Ascending aorta (tissue), 2 donors: ENCODE measurements around the gene LDHB. TPM values are rescaled to one million over a fixed set of nuclear protein-coding genes. Genes with fewer than 3 reads are reported as not detected.
"Not testable (repeated sequence)": the region's sequence is repeated elsewhere in the genome, so short reads cannot be mapped to it uniquely, and the experiment has no call there.

Experiments used
- DNase-seq, 2 donors: peaks; one replicate each; pipeline ENCODE4 v3.0.0-alpha.2; 2019; ENCODE audit warnings: low spot score in 2 of 2
- H3K27ac ChIP-seq, 2 donors: fragments of 200-600 bp; sonication (generic); one replicate each; pipeline ENCODE4 v1.5.1; 2016 to 2017; ENCODE audit warnings: mild to moderate bottlenecking in 1 of 2
- H3K27me3 ChIP-seq: fragments of 200-600 bp; sonication (generic); one replicate; pipeline ENCODE4 v1.5.1; 2017
- H3K36me3 ChIP-seq, 2 donors: fragments of 200-600 bp; sonication (generic); one replicate each; pipeline ENCODE4 v1.5.1; 2016
- H3K4me1 ChIP-seq, 2 donors: fragments of 200-600 bp; sonication (generic); one replicate each; pipeline ENCODE4 v1.5.1; 2016 to 2017; ENCODE audit warnings: mild to moderate bottlenecking in 1 of 2
- H3K4me3 ChIP-seq, 2 donors: fragments of 200-600 bp; sonication (generic); one replicate each; pipeline ENCODE4 v1.5.1; 2016 to 2017; ENCODE audit warnings: mild to moderate bottlenecking in 1 of 2
- H3K9me3 ChIP-seq, 2 donors: fragments of 200-600 bp; sonication (generic); one replicate each; pipeline ENCODE4 v1.5.1; 2016
- CTCF ChIP-seq, 3 experiments: fragments of 200-600 bp in 2 of 3; fragments of 450-650 bp in 1 of 3; sonication (generic) in 2 of 3; IDR thresholded peaks; one replicate each; pipeline ENCODE4 v1.5.1; 2016 to 2019; ENCODE audit warnings: antibody characterized with exemption in 3 of 3, mild to moderate bottlenecking in 1 of 3, moderate library complexity in 1 of 3
- intact Hi-C: fragments of 100-400 bp; cut with DNase I; formaldehyde crosslinking; loops from one replicate; pipeline ENCODE4 v1.15.1; 2023
- total RNA-seq: library from RNA; depleted of rRNA; stranded (reverse); fragments of >200 nt; gene quantifications from one replicate; pipeline ENCODE4 v1.1.0, GENCODE V29; 2016

The LDHB gene
- total RNA-seq, 1 donor from 2014 or later, result 125 TPM

GRCh38 chr12:21647179-21647578 lies 10.5 kb downstream of the LDHB start:
- Histone ChIP-seq H3K4me1 (no peaks in the 10 kb centered on the region), H3K27me3 (no peaks in the 10 kb centered on the region), H3K4me3 (no peak overlapping the region), H3K27ac (no peak overlapping the region), H3K9me3 (no peaks in the 10 kb centered on the region), H3K36me3 (peaks cover 39 to 77% of the 10 kb centered on the region in 2 donors)
- intact Hi-C loops, result no loop called here
- no peak for TF ChIP-seq CTCF (IDR thresholded peaks at IDR 0.05)
- DNase-seq, result no peak

- H3K27ac ChIP-seq, H3K27me3 ChIP-seq, H3K9me3 ChIP-seq, intact Hi-C loops, H3K4me3 ChIP-seq, DNase-seq, H3K4me1 ChIP-seq: not testable (repeated sequence)
- peaks cover 47 to 75% of the 10 kb centered on the region in 2 donors for H3K36me3 ChIP-seq
Measured at GRCh38 chr12:21645041-21645500, 12.6 kb downstream of the LDHB start.

- no peak overlapping the region for H3K4me3 ChIP-seq
- H3K9me3 ChIP-seq, result no peaks in the 10 kb centered on the region
- intact Hi-C loops, result no loop called here
- TF ChIP-seq CTCF (IDR thresholded peaks at IDR 0.05), result no peak
- H3K27me3 ChIP-seq, result no peaks in the 10 kb centered on the region
- no peaks in the 10 kb centered on the region for H3K4me1 ChIP-seq
- peaks cover 47 to 75% of the 10 kb centered on the region in 2 donors for H3K36me3 ChIP-seq
- DNase-seq, result no peak
- no peak overlapping the region for H3K27ac ChIP-seq
Measured at GRCh38 chr12:21644516-21644915, 13.1 kb downstream of the LDHB start.

- Histone ChIP-seq H3K27me3 (no peaks in the 10 kb centered on the region), H3K9me3 (no peaks in the 10 kb centered on the region), H3K4me1 (no peaks in the 10 kb centered on the region), H3K27ac (no peak overlapping the region), H3K4me3 (no peak overlapping the region), H3K36me3 (peaks cover 47 to 70% of the 10 kb centered on the region in 2 donors)
- TF ChIP-seq CTCF (IDR thresholded peaks at IDR 0.05), result no peak
- intact Hi-C loops, result no loop called here
- DNase-seq, result no peak
Measured at GRCh38 chr12:21643758-21644157, 13.9 kb downstream of the LDHB start.

GRCh38 chr12:21642707-21643389 lies 14.8 kb downstream of the LDHB start:
- no peak for DNase-seq
- H3K9me3 ChIP-seq, result no peaks in the 10 kb centered on the region
- intact Hi-C loops, result no loop called here
- H3K27me3 ChIP-seq, result no peaks in the 10 kb centered on the region
- TF ChIP-seq CTCF (IDR thresholded peaks at IDR 0.05), result no peak
- H3K4me1 ChIP-seq, result no peaks in the 10 kb centered on the region
- peaks cover 43 to 65% of the 10 kb centered on the region in 2 donors for H3K36me3 ChIP-seq
- no peak overlapping the region for H3K4me3 ChIP-seq
- no peak overlapping the region for H3K27ac ChIP-seq

- intact Hi-C loops, result no loop called here
- peaks cover 52 to 61% of the 10 kb centered on the region in 2 donors for H3K36me3 ChIP-seq
- no peak for DNase-seq
- H3K4me3 ChIP-seq, result no peak overlapping the region
- no peak for TF ChIP-seq CTCF (IDR thresholded peaks at IDR 0.05)
- H3K27me3 ChIP-seq, result no peaks in the 10 kb centered on the region
- no peaks in the 10 kb centered on the region for H3K9me3 ChIP-seq
- no peaks in the 10 kb centered on the region for H3K4me1 ChIP-seq
- H3K27ac ChIP-seq, result no peak overlapping the region
Measured at GRCh38 chr12:21638054-21638891, 19.4 kb downstream of the LDHB start.
